Left ventricle myocardium inferior (tissue), 1 donor: Measurements from ENCODE around the gene TCF4. TPM values are rescaled to one million over a fixed set of nuclear protein-coding genes. Genes with fewer than 3 reads are reported as not detected.
A peak's percentile ranks its signal among the peaks of the same experiment; 100 is the strongest.

Experiments used
- DNase-seq: peaks from one replicate; pipeline ENCODE4 v3.0.0-alpha.2; 2020
- H3K27ac ChIP-seq: fragments of 200-600 bp; replicated peaks from 2 replicates; pipeline ENCODE4 v1.8.0; 2021
- H3K27me3 ChIP-seq: fragments of 200-600 bp; 2 replicates; pipeline ENCODE4 v1.8.0; 2021; ENCODE audit warnings: low read depth
- H3K36me3 ChIP-seq: fragments of 200-600 bp; 2 replicates; pipeline ENCODE4 v1.8.0; 2021
- H3K4me1 ChIP-seq: fragments of 200-600 bp; 2 replicates; pipeline ENCODE4 v1.8.0; 2021
- H3K4me3 ChIP-seq: fragments of 200-600 bp; 2 replicates; pipeline ENCODE4 v1.8.0; 2021; ENCODE audit warnings: mild to moderate bottlenecking, moderate library complexity
- H3K9me3 ChIP-seq: fragments of 200-600 bp; replicated peaks from 2 replicates; pipeline ENCODE4 v1.8.0; 2021
- CTCF ChIP-seq: fragments of 200-600 bp; IDR thresholded peaks from 2 replicates; pipeline ENCODE4 v1.8.0; 2021; ENCODE audit warnings: antibody characterized with exemption, mild to moderate bottlenecking, borderline replicate concordance
- intact Hi-C: fragments of 100-400 bp; cut with micrococcal nuclease; formaldehyde crosslinking; loops from one replicate; pipeline ENCODE4 v1.11.0; 2022
- total RNA-seq: library from RNA; stranded (reverse); fragmentation: NEBNext Ultra II Directional; extraction: Animal tissue kit (Norgen Biotek cat#: 25700); gene quantifications from one replicate; pipeline ENCODE4 v1.2.1, GENCODE V29; 2021
- donor health status: DM: no; HTN: yes; CAD: no; lungs with severe emphysema.

The TCF4 gene
- total RNA-seq, 1 donor from 2014 or later: 58.9 TPM

- no peaks in the 10 kb centered on the region for H3K9me3 ChIP-seq
- H3K27ac ChIP-seq: peak overlapping the region; percentile 77
- no peak overlapping the region for H3K4me3 ChIP-seq
- no peak for DNase-seq
- no peaks in the 10 kb centered on the region for H3K27me3 ChIP-seq
- H3K36me3 ChIP-seq: peaks cover 23% of the 10 kb centered on the region
- intact Hi-C loops: no loop called here
- TF ChIP-seq CTCF: no peak
- H3K4me1 ChIP-seq: peaks cover 87% of the 10 kb centered on the region
These were observed 338.4 kb downstream of the TCF4 start for GRCh38 chr18:55249550-55249949.

- Histone ChIP-seq H3K9me3 (no peaks in the 10 kb centered on the region), H3K36me3 (peaks cover 12% of the 10 kb centered on the region), H3K4me1 (peaks cover 88% of the 10 kb centered on the region), H3K27me3 (no peaks in the 10 kb centered on the region), H3K27ac (peak overlapping the region; percentile 88), H3K4me3 (no peak overlapping the region)
- no peak for TF ChIP-seq CTCF
- intact Hi-C loops: no loop called here
- DNase-seq: no peak
These were observed 339.5 kb downstream of the TCF4 start for GRCh38 chr18:55248495-55248894.

- DNase-seq: no peak
- no peak for TF ChIP-seq CTCF
- intact Hi-C loops: no loop called here
- Histone ChIP-seq H3K27me3 (no peaks in the 10 kb centered on the region), H3K9me3 (no peaks in the 10 kb centered on the region), H3K4me1 (peaks cover 88% of the 10 kb centered on the region), H3K36me3 (peaks cover 11% of the 10 kb centered on the region), H3K4me3 (no peak overlapping the region), H3K27ac (peak overlapping the region; percentile 88)
These were observed 341.0 kb downstream of the TCF4 start for GRCh38 chr18:55247032-55247431.

GRCh38 chr18:55246278-55246677 is 341.7 kb downstream of the TCF4 start:
- no peaks in the 10 kb centered on the region for H3K9me3 ChIP-seq
- H3K4me1 ChIP-seq: peaks cover 88% of the 10 kb centered on the region
- H3K27ac ChIP-seq: peak overlapping the region; percentile 88
- no peak for TF ChIP-seq CTCF
- no peak for DNase-seq
- no peaks in the 10 kb centered on the region for H3K27me3 ChIP-seq
- intact Hi-C loops: no loop called here
- H3K36me3 ChIP-seq: peaks cover 11% of the 10 kb centered on the region
- H3K4me3 ChIP-seq: no peak overlapping the region

- Histone ChIP-seq H3K27me3 (no peaks in the 10 kb centered on the region), H3K4me1 (peaks cover 88% of the 10 kb centered on the region), H3K36me3 (peaks cover 3% of the 10 kb centered on the region), H3K27ac (peak overlapping the region; percentile 88), H3K4me3 (no peak overlapping the region), H3K9me3 (no peaks in the 10 kb centered on the region)
- intact Hi-C loops: no loop called here
- no peak for TF ChIP-seq CTCF
- no peak for DNase-seq
These were observed 342.8 kb downstream of the TCF4 start for GRCh38 chr18:55245211-55245614.

- Histone ChIP-seq H3K27ac (peak overlapping the region; percentile 88), H3K36me3 (no peaks in the 10 kb centered on the region), H3K9me3 (no peaks in the 10 kb centered on the region), H3K27me3 (no peaks in the 10 kb centered on the region), H3K4me3 (peak overlapping the region; percentile 1), H3K4me1 (peaks cover 91% of the 10 kb centered on the region)
- intact Hi-C loops: no loop called here
- no peak for DNase-seq
- no peak for TF ChIP-seq CTCF
These were observed 343.4 kb downstream of the TCF4 start for GRCh38 chr18:55244546-55244945.
